A549 (cell line): Measurements from ENCODE around the gene ZKSCAN5.

ENCODE experiments used
- CEBPB ChIP-seq, 2 experiments: fragments of >200 bp in 1 of 2; sonication (Bioruptor Twin) in 1 of 2; formaldehyde crosslinking in 1 of 2; IDR thresholded peaks; 2 replicates each; pipeline ENCODE4 v1.6.1; 2012 to 2016
- E2F6 ChIP-seq: IDR thresholded peaks from 2 replicates; pipeline ENCODE4 v1.6.1; 2012; ENCODE audit warnings: low read depth, borderline replicate concordance
- EHMT2 ChIP-seq: fragments of 200-600 bp; sonication (generic); IDR thresholded peaks from 2 replicates; pipeline ENCODE4 v1.6.1; 2016; ENCODE audit warnings: antibody characterized with exemption, low read depth, mild to moderate bottlenecking, moderate library complexity
- EP300 ChIP-seq, 2 experiments: fragments of >200 bp; sonication (Bioruptor Twin); formaldehyde crosslinking; IDR thresholded peaks; 2 replicates in 1 of 2; 3 replicates in 1 of 2; pipeline ENCODE4 v1.6.1; 2016 to 2017
- NR3C1 ChIP-seq: fragments of >200 bp; sonication (Bioruptor Twin); formaldehyde crosslinking; IDR thresholded peaks from 3 replicates; pipeline ENCODE4 v1.6.1; 2017
- POLR2A ChIP-seq: IDR thresholded peaks from 2 replicates; pipeline ENCODE4 v1.6.1; 2012; ENCODE audit warnings: mild to moderate bottlenecking, low read length
- SMC3 ChIP-seq: fragments of >200 bp; sonication (Bioruptor Twin); formaldehyde crosslinking; IDR thresholded peaks from 3 replicates; pipeline ENCODE4 v1.6.1; 2018; ENCODE audit warnings: inconsistent platforms
- ZFP36 ChIP-seq: fragments of 450-650 bp; IDR thresholded peaks from 2 replicates; pipeline ENCODE4 v1.6.1; 2014; ENCODE audit warnings: borderline replicate concordance; ENCODE audit not compliant: partially characterized antibody
- TF ChIP-seq, protein P1 (sequence below): fragments of >200 bp; sonication (Bioruptor Twin); formaldehyde crosslinking; IDR thresholded peaks from 3 replicates; pipeline ENCODE4 v1.5.1; 2016
- TF ChIP-seq, protein P2 (sequence below): IDR thresholded peaks from 2 replicates; pipeline ENCODE4 v1.6.1; 2012
- TF ChIP-seq, protein P3 (sequence below): fragments of 150-350 bp; IDR thresholded peaks from 2 replicates; pipeline ENCODE4 v1.6.1; 2014; ENCODE audit warnings: low read depth, mild to moderate bottlenecking, low read length

DNA sequence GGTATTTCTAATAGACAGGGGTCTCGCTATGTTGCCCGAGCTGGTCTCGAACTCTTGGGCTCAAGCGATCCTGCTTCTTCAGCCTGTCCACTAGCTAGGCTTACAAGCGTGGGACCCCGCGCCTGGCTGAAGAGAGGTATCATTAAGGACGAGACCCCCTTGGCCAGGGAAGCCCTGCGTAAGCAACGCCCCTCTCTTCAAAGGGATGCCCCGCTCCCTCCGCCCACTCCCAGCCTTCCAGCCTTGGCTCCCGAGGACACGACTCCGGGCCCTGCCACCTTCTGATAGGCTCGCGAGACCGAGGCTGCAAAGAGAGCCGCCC, 220 bp upstream of the ZKSCAN5 start:
- TF ChIP-seq, protein P1, sequence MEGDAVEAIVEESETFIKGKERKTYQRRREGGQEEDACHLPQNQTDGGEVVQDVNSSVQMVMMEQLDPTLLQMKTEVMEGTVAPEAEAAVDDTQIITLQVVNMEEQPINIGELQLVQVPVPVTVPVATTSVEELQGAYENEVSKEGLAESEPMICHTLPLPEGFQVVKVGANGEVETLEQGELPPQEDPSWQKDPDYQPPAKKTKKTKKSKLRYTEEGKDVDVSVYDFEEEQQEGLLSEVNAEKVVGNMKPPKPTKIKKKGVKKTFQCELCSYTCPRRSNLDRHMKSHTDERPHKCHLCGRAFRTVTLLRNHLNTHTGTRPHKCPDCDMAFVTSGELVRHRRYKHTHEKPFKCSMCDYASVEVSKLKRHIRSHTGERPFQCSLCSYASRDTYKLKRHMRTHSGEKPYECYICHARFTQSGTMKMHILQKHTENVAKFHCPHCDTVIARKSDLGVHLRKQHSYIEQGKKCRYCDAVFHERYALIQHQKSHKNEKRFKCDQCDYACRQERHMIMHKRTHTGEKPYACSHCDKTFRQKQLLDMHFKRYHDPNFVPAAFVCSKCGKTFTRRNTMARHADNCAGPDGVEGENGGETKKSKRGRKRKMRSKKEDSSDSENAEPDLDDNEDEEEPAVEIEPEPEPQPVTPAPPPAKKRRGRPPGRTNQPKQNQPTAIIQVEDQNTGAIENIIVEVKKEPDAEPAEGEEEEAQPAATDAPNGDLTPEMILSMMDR, result no peak
- TF ChIP-seq ZFP36 (no peak), EHMT2 (no peak), POLR2A (no peak; the same call in 1 of the 2 replicates), EP300 (IDR thresholded peaks at IDR 0.05) (no peak), NR3C1 (no peak), CEBPB (IDR thresholded peaks at IDR 0.05) (no peak), E2F6 (no peak), SMC3 (no peak)
- TF ChIP-seq, protein P2, sequence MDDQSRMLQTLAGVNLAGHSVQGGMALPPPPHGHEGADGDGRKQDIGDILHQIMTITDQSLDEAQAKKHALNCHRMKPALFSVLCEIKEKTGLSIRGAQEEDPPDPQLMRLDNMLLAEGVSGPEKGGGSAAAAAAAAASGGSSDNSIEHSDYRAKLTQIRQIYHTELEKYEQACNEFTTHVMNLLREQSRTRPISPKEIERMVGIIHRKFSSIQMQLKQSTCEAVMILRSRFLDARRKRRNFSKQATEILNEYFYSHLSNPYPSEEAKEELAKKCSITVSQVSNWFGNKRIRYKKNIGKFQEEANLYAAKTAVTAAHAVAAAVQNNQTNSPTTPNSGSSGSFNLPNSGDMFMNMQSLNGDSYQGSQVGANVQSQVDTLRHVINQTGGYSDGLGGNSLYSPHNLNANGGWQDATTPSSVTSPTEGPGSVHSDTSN, result no peak; the same call in 1 of the 2 replicates
- TF ChIP-seq, protein P3, sequence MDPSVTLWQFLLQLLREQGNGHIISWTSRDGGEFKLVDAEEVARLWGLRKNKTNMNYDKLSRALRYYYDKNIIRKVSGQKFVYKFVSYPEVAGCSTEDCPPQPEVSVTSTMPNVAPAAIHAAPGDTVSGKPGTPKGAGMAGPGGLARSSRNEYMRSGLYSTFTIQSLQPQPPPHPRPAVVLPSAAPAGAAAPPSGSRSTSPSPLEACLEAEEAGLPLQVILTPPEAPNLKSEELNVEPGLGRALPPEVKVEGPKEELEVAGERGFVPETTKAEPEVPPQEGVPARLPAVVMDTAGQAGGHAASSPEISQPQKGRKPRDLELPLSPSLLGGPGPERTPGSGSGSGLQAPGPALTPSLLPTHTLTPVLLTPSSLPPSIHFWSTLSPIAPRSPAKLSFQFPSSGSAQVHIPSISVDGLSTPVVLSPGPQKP, result no peak
